Head of caudate nucleus (tissue), 42 donors: ENCODE results near the gene IFITM1.
"Not testable (repeated sequence)": the region's sequence is repeated elsewhere in the genome, so short reads cannot be mapped to it uniquely, and the experiment has no call there.

Experiments
- DNase-seq, 42 donors: peaks; one replicate each; pipeline versions ENCODE4 v3.0.0 to v3.0.0-alpha.2; 2020 to 2021; ENCODE audit warnings: mixed read lengths in 7 of 42
- intact Hi-C: fragments of 100-400 bp; cut with DNase I; formaldehyde crosslinking; loops from one replicate; pipeline ENCODE4 v1.15.0; 2022

Gene IFITM1

GRCh38 chr11:332651-333480 is 19.0 kb downstream of the IFITM1 start:
- DNase-seq: no peak
- intact Hi-C loops: no loop called here

- DNase-seq, intact Hi-C loops: not testable (repeated sequence)
Observed at GRCh38 chr11:333616-334263, 19.9 kb downstream of the IFITM1 start.

- intact Hi-C loops: no loop called here
- DNase-seq: no peak
Observed at GRCh38 chr11:334264-334994, 20.6 kb downstream of the IFITM1 start.

GRCh38 chr11:335779-336658 is 22.2 kb downstream of the IFITM1 start:
- intact Hi-C loops: no loop called here
- peak in 9 of 42 donors; percentile 28 to 63 (median 45) for DNase-seq

- DNase-seq: no peak
- intact Hi-C loops: no loop called here
Observed at GRCh38 chr11:336659-337198, 22.9 kb downstream of the IFITM1 start.

GRCh38 chr11:337711-338110 is 23.9 kb downstream of the IFITM1 start:
- DNase-seq: no peak
- intact Hi-C loops: no loop called here

- no peak for DNase-seq
- intact Hi-C loops: no loop called here
Observed at GRCh38 chr11:339963-340362, 26.1 kb downstream of the IFITM1 start.

- intact Hi-C loops: no loop called here
- DNase-seq: no peak
Observed at GRCh38 chr11:340539-341512, 27.0 kb downstream of the IFITM1 start.

- DNase-seq: no peak
- intact Hi-C loops: no loop called here
Observed at GRCh38 chr11:342328-342727, 28.5 kb downstream of the IFITM1 start.

- intact Hi-C loops: no loop called here
- DNase-seq: peak in 1 of 42 donors; percentile 10
Observed at GRCh38 chr11:344836-345578, 31.2 kb downstream of the IFITM1 start.

GRCh38 chr11:346529-346928 is 32.7 kb downstream of the IFITM1 start:
- DNase-seq: no peak
- intact Hi-C loops: no loop called here

GRCh38 chr11:349270-349954 is 35.6 kb downstream of the IFITM1 start:
- intact Hi-C loops: not testable (repeated sequence)

GRCh38 chr11:350033-350722 is 36.3 kb downstream of the IFITM1 start:
- DNase-seq: peak in 1 of 42 donors; percentile 12
- intact Hi-C loops: loop anchor here (10.0 kb wide), 2 partner anchors 45 to 145 kb away; partner anchors contain the start of genes BET1L, IFITM2 and RIC8A

More at GRCh38 chr11:349270-349954, 35.6 kb downstream of the IFITM1 start:
- DNase-seq: peak in 1 of 42 donors; percentile 12

- intact Hi-C loops: loop anchor here (10.0 kb wide), 2 partner anchors 46 to 146 kb away; partner anchors contain the start of genes BET1L, IFITM2 and RIC8A
- no peak for DNase-seq
Observed at GRCh38 chr11:350723-351255, 36.9 kb downstream of the IFITM1 start.

GRCh38 chr11:351411-351810 is 37.6 kb downstream of the IFITM1 start:
- intact Hi-C loops: loop anchor here (10.0 kb wide), 2 partner anchors 47 to 147 kb away; partner anchors contain the start of genes BET1L, IFITM2 and RIC8A
- no peak for DNase-seq
